Immature natural killer cell (primary cell): ENCODE data around the gene LINC00237. TPM values are rescaled to one million over a fixed set of nuclear protein-coding genes. Genes with fewer than 3 reads are reported as not detected.

Experiments
- DNase-seq, 3 donors: peaks; one replicate each; pipeline ENCODE4 v3.0.0; 2022; ENCODE audit warnings: mixed read lengths in 1 of 3
- H3K27ac Mint-ChIP-seq, 6 donors: one replicate each; pipeline ENCODE4 v1.8.0; 2020; ENCODE audit warnings: mixed read lengths in 6 of 6, mild to moderate bottlenecking in 5 of 6, inconsistent platforms in 4 of 6, moderate library complexity in 3 of 6
- H3K27me3 Mint-ChIP-seq, 3 donors: one replicate each; pipeline ENCODE4 v1.8.0; 2020 to 2021; ENCODE audit warnings: low read depth in 3 of 3, mild to moderate bottlenecking in 3 of 3, mixed read lengths in 3 of 3, moderate library complexity in 3 of 3, inconsistent platforms in 1 of 3
- H3K36me3 Mint-ChIP-seq, 3 donors: one replicate each; pipeline ENCODE4 v1.8.0; 2020; ENCODE audit warnings: mixed read lengths in 3 of 3, inconsistent platforms in 2 of 3, mild to moderate bottlenecking in 2 of 3
- H3K4me1 Mint-ChIP-seq, 2 donors: one replicate each; pipeline ENCODE4 v1.8.0; 2020; ENCODE audit warnings: inconsistent platforms in 2 of 2, mild to moderate bottlenecking in 2 of 2, mixed read lengths in 2 of 2, moderate library complexity in 1 of 2
- H3K4me3 Mint-ChIP-seq, 5 donors: one replicate each; pipeline ENCODE4 v1.8.0; 2020; ENCODE audit warnings: mild to moderate bottlenecking in 5 of 5, mixed read lengths in 5 of 5, inconsistent platforms in 3 of 5, moderate library complexity in 3 of 5
- H3K9me3 Mint-ChIP-seq, 6 donors: one replicate each; pipeline ENCODE4 v1.8.0; 2020; ENCODE audit warnings: mild to moderate bottlenecking in 6 of 6, mixed read lengths in 6 of 6, inconsistent platforms in 4 of 6, moderate library complexity in 3 of 6
- polyA plus RNA-seq, 3 donors: library from polyadenylated mRNA; unstranded; fragments of 300-500 nt; fragmentation: Illumina TruSeq; gene quantifications; one replicate each; pipeline ENCODE4 v1.2.3, GENCODE V29; 2021

Gene LINC00237
- polyA plus RNA-seq, 3 donors from 2014 or later, result 0.28 TPM; not detected in 2

GRCh38 chr20:21075471-21075870, 30.7 kb downstream of the LINC00237 start:
- Mint-ChIP-seq H3K4me3 (no peak overlapping the region), H3K36me3 (no peaks in the 10 kb centered on the region), H3K27ac (no peak overlapping the region), H3K4me1 (no peaks in the 10 kb centered on the region), H3K27me3 (peaks cover 8 to 12% (median 12%) of the 10 kb centered on the region in 3 donors), H3K9me3 (no peaks in the 10 kb centered on the region)
- DNase-seq, result no peak

- H3K4me3 Mint-ChIP-seq, result no peak overlapping the region
- H3K4me1 Mint-ChIP-seq, result no peaks in the 10 kb centered on the region
- H3K9me3 Mint-ChIP-seq, result no peaks in the 10 kb centered on the region
- H3K27me3 Mint-ChIP-seq, result peaks cover 8 to 12% (median 12%) of the 10 kb centered on the region in 3 donors
- H3K27ac Mint-ChIP-seq, result no peak overlapping the region
- peak in 1 of 3 donors; percentile 16 for DNase-seq
- H3K36me3 Mint-ChIP-seq, result no peaks in the 10 kb centered on the region
Observed at GRCh38 chr20:21074605-21075336, 31.4 kb downstream of the LINC00237 start.

- H3K27me3 Mint-ChIP-seq, result peaks cover 0 to 14% (median 5%) of the 10 kb centered on the region in 3 donors
- peaks cover 0 to 4% (median 0%) of the 10 kb centered on the region in 6 donors for H3K9me3 Mint-ChIP-seq
- no peak for DNase-seq
- H3K27ac Mint-ChIP-seq, result no peak overlapping the region
- H3K36me3 Mint-ChIP-seq, result no peaks in the 10 kb centered on the region
- H3K4me1 Mint-ChIP-seq, result no peaks in the 10 kb centered on the region
- no peak overlapping the region for H3K4me3 Mint-ChIP-seq
Observed at GRCh38 chr20:21067255-21067654, 38.9 kb downstream of the LINC00237 start.

- Mint-ChIP-seq H3K27me3 (peaks cover 0 to 17% (median 8%) of the 10 kb centered on the region in 3 donors), H3K4me1 (no peaks in the 10 kb centered on the region), H3K9me3 (peaks cover 0 to 4% (median 0%) of the 10 kb centered on the region in 6 donors), H3K36me3 (no peaks in the 10 kb centered on the region), H3K27ac (no peak overlapping the region), H3K4me3 (no peak overlapping the region)
- no peak for DNase-seq
Observed at GRCh38 chr20:21064924-21065323, 41.2 kb downstream of the LINC00237 start.

GRCh38 chr20:21063276-21063675, 42.9 kb downstream of the LINC00237 start:
- H3K4me1 Mint-ChIP-seq, result no peaks in the 10 kb centered on the region
- no peak overlapping the region for H3K27ac Mint-ChIP-seq
- DNase-seq, result no peak
- H3K4me3 Mint-ChIP-seq, result no peak overlapping the region
- H3K27me3 Mint-ChIP-seq, result peaks cover 2 to 18% (median 8%) of the 10 kb centered on the region in 3 donors
- no peaks in the 10 kb centered on the region for H3K36me3 Mint-ChIP-seq
- peaks cover 0 to 4% (median 0%) of the 10 kb centered on the region in 6 donors for H3K9me3 Mint-ChIP-seq

GRCh38 chr20:21053002-21053762, 53.0 kb downstream of the LINC00237 start:
- no peak overlapping the region for H3K27ac Mint-ChIP-seq

GRCh38 chr20:21052686-21053001, 53.5 kb downstream of the LINC00237 start:
- Mint-ChIP-seq H3K27ac (no peak overlapping the region), H3K27me3 (peaks cover 0 to 10% (median 4%) of the 10 kb centered on the region in 3 donors), H3K4me1 (no peaks in the 10 kb centered on the region), H3K9me3 (no peaks in the 10 kb centered on the region), H3K36me3 (no peaks in the 10 kb centered on the region), H3K4me3 (no peak overlapping the region)
- no peak for DNase-seq

More at GRCh38 chr20:21053002-21053762, 53.0 kb downstream of the LINC00237 start:
- DNase-seq, result no peak
- Mint-ChIP-seq H3K9me3 (no peaks in the 10 kb centered on the region), H3K4me3 (no peak overlapping the region), H3K36me3 (no peaks in the 10 kb centered on the region), H3K4me1 (no peaks in the 10 kb centered on the region), H3K27me3 (peaks cover 0 to 10% (median 4%) of the 10 kb centered on the region in 3 donors)

GRCh38 chr20:21052241-21052640, 53.9 kb downstream of the LINC00237 start:
- H3K36me3 Mint-ChIP-seq, result no peaks in the 10 kb centered on the region
- H3K4me1 Mint-ChIP-seq, result no peaks in the 10 kb centered on the region
- H3K9me3 Mint-ChIP-seq, result no peaks in the 10 kb centered on the region
- no peak overlapping the region for H3K4me3 Mint-ChIP-seq
- no peak overlapping the region for H3K27ac Mint-ChIP-seq
- peaks cover 0 to 10% (median 4%) of the 10 kb centered on the region in 3 donors for H3K27me3 Mint-ChIP-seq
- DNase-seq, result no peak

- no peaks in the 10 kb centered on the region for H3K36me3 Mint-ChIP-seq
- no peaks in the 10 kb centered on the region for H3K4me1 Mint-ChIP-seq
- no peak for DNase-seq
- H3K27ac Mint-ChIP-seq, result no peak overlapping the region
- no peak overlapping the region for H3K4me3 Mint-ChIP-seq
- peaks cover 0 to 11% (median 6%) of the 10 kb centered on the region in 3 donors for H3K27me3 Mint-ChIP-seq
- H3K9me3 Mint-ChIP-seq, result peaks cover 0 to 3% (median 0%) of the 10 kb centered on the region in 6 donors
Observed at GRCh38 chr20:21050710-21051109, 55.4 kb downstream of the LINC00237 start.

- H3K4me1 Mint-ChIP-seq, result no peaks in the 10 kb centered on the region
- H3K27ac Mint-ChIP-seq, result no peak overlapping the region
- peaks cover 0 to 6% (median 6%) of the 10 kb centered on the region in 3 donors for H3K27me3 Mint-ChIP-seq
- DNase-seq, result no peak
- no peak overlapping the region for H3K4me3 Mint-ChIP-seq
- peaks cover 0 to 3% (median 0%) of the 10 kb centered on the region in 6 donors for H3K9me3 Mint-ChIP-seq
- H3K36me3 Mint-ChIP-seq, result no peaks in the 10 kb centered on the region
Observed at GRCh38 chr20:21049305-21049828, 56.8 kb downstream of the LINC00237 start.

GRCh38 chr20:21048841-21049273, 57.3 kb downstream of the LINC00237 start:
- H3K4me3 Mint-ChIP-seq, result no peak overlapping the region
- H3K9me3 Mint-ChIP-seq, result peaks cover 0 to 3% (median 0%) of the 10 kb centered on the region in 6 donors
- H3K27ac Mint-ChIP-seq, result no peak overlapping the region
- H3K4me1 Mint-ChIP-seq, result no peaks in the 10 kb centered on the region
- DNase-seq, result peak; percentile 3 to 35 (median 19)
- H3K36me3 Mint-ChIP-seq, result no peaks in the 10 kb centered on the region
- H3K27me3 Mint-ChIP-seq, result peaks cover 0 to 6% (median 5%) of the 10 kb centered on the region in 3 donors

GRCh38 chr20:21047981-21048380, 58.2 kb downstream of the LINC00237 start:
- Mint-ChIP-seq H3K4me1 (no peaks in the 10 kb centered on the region), H3K27ac (no peak overlapping the region), H3K27me3 (peaks cover 0 to 6% (median 5%) of the 10 kb centered on the region in 3 donors), H3K9me3 (peaks cover 0 to 3% (median 0%) of the 10 kb centered on the region in 6 donors), H3K4me3 (no peak overlapping the region), H3K36me3 (no peaks in the 10 kb centered on the region)
- DNase-seq, result no peak

GRCh38 chr20:21046413-21047070, 59.6 kb downstream of the LINC00237 start:
- no peak for DNase-seq
- Mint-ChIP-seq H3K9me3 (peaks cover 0 to 6% (median 0%) of the 10 kb centered on the region in 6 donors), H3K27ac (no peak overlapping the region), H3K36me3 (no peaks in the 10 kb centered on the region), H3K4me3 (no peak overlapping the region), H3K27me3 (peaks cover 0 to 6% (median 2%) of the 10 kb centered on the region in 3 donors), H3K4me1 (no peaks in the 10 kb centered on the region)
